ENCODE results near the gene APOA5.
"Not testable (repeated sequence)": the region's sequence is repeated elsewhere in the genome, so short reads cannot be mapped to it uniquely, and the experiment has no call there.

APOA5 gene

DNA sequence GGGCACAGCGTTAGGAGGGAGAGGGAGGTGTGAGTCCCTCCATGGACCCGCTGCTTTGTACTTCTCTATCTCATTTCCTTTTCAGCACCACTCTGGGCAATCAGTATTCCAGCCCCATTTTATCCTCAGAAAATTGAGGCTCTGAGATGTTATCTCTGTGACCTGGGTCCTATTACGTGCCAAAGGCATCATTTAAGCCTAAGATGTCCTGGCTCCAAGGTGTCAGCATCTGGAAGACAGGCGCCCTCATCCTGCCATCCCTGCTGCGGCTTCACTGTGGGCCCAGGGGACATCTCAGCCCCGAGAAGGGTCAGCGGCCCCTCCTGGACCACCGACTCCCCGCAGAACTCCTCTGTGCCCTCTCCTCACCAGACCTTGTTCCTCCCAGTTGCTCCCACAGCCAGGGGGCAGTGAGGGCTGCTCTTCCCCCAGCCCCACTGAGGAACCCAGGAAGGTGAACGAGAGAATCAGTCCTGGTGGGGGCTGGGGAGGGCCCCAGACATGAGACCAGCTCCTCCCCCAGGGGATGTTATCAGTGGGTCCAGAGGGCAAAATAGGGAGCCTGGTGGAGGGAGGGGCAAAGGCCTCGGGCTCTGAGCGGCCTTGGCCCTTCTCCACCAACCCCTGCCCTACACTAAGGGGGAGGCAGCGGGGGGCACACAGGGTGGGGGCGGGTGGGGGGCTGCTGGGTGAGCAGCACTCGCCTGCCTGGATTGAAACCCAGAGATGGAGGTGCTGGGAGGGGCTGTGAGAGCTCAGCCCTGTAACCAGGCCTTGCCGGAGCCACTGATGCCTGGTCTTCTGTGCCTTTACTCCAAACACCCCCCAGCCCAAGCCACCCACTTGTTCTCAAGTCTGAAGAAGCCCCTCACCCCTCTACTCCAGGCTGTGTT lies 37.2 kb upstream of the APOA5 start:
- no peak for DNase-seq (ENCODE audit: low read depth in 1 of 2, low spot score in 1 of 2)

DNA sequence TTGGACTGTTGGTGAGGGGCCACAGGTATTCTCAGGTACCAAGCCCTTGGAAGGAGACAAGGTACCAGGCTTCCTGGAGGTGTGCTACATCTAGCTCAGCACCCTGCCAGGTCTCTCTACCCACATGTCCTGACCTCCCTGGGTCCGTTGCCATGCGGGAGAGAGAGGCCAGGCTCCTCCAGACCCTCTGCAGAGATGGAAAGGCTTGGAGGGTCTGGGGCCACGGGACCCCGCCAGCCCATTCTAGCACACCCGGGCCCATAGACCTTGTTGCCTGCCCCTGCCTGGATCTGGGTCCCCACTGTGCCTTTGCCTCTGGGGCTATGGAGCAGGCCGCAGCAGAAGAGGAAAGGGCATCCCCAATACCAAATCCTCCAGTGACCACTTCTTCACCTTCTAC lies 35.8 kb upstream of the APOA5 start:
- DNase-seq (ENCODE audit: low read depth in 1 of 2, low spot score in 1 of 2): no peak

DNA sequence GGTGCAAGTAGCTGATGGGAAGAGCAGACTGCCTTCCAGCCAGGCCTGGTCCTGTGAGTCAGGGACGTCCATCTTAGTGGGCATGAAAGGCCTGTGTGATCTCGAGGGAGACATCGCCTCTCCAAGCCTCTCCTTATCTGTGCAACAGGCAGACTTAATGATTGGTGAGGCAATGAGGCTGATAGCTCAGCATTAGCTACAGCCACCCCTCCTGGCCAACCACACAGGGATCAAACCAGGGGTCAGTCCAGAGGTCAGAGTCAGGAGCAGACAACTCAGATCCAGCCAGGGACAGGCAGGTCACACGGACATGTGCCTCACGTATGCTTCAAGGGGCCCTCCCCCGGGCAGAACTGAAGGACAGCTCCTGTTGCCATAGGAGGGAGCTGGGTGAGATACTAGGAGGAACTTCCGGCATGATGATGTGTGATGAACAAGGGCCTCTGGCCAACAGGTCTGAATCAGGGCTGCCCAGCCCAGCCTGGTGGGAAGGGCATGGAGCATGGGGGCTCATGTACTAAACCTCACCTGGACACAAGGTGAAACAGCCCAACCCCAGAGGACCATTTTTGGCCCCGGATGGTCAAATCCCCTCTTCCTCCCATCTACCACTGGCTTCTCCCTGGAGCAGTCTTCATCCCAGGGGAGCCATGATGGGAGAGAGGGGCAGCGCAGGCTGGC lies 35.2 kb upstream of the APOA5 start:
- no peak for DNase-seq (ENCODE audit: low read depth in 1 of 2, low spot score in 1 of 2)

DNA sequence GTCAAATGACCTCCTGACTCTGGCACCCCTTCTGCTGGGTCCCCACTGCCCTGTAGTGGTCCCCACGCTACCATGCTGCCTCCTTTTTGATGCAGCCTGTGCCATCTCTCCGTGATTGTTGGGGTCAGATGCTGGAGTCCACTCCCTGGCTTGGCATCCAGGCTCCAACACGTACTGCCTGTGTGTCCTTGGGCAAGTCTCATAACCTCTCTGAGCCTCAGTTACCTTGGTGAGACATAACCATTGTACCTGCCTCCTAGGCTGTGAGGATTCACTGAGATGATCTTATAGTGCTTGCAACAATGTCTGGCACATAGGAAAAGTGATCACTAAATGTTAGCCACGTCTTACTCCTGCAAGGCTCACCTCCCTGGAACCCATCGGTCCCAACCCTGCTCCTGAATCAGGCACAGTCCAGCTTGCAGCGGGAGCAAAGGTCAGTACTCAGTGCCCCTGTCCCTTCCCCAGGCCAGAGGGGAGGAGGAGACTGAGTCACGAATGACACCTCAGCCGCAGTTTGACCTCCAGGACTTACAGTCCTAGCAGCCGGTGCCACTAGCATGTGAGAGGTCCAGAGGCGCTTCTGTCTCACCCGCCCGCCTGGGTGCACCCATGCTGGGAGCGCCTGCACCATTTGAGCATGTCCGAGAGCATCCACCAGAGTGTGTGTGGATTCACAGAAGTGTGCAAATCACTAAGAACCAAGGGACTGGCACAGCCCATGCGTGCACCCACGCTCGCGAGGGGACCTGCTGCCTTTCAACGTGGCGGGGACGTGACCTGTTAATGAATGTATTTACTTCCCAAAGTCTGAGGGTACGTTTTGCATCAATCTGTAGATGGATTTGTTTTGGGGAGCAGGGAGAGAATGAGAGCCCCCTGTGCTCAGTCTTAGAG lies 34.4 kb upstream of the APOA5 start:
- no peak for DNase-seq (ENCODE audit: low read depth in 1 of 2, low spot score in 1 of 2)

DNA sequence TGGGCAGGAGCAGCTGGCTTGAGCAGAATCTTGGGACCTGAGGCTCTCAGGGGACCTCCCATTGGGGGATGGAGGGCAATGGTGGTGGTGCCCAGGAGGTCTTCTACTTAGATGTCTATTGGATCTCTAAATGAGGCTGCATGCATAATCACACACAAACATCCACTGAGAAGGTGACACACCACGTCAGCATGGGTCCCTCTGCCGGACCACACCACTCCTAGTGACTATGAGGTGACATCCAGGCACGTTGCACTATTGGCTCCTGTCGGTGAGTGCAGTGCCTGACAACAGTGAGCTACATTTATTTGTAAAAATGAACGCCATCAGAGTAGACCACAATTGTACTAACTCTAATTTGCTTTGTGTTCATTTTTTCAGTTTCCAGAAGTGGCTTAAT lies 33.8 kb upstream of the APOA5 start:
- DNase-seq (ENCODE audit: low read depth in 1 of 2, low spot score in 1 of 2): no peak

DNA sequence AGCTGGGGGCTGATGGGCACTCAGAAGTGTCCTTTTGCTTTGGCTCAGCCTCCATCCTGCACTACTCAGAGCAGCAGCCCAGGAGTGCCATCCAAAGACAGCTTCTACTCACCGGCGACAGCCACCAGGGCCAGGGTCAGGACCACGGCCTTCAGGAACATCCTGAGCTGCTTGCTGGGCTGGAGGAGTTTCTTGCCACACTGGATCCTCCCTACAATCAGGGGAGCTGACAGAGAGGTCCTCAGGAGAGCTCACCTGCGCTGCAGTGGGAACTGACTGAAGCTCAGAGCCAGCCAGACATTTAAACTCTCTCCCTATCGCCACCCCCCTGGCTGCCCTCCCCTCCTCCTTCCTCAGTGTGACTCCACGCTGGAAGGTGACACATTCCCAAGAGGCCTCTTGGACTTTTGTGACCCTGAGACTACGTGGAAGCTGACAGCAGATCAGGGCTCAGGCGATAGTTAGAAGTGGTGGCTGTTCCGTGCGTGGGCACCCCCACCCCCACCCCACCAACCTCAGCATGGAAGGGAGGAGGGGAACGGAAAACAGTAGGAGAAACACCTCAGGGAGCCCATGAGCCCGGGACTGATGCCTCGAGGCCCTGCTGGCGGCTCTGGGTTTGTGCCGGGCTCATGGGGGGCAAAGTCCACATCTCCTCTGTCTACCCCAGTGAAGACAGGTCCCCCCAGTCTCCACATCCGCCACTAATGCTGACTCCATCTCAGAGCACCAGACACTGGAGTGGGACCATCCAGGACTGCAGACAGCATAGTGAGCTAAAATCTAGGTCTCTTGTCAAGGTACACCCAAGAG lies 31.6 kb upstream of the APOA5 start, which contains the start of gene APOA4:
APOA4 (minus strand) TSS at position 274 of the 813 bp plus-strand sequence; CDS start at position 161, 113 bp downstream.
- DNase-seq (ENCODE audit: low read depth in 1 of 2, low spot score in 1 of 2): no peak

DNA sequence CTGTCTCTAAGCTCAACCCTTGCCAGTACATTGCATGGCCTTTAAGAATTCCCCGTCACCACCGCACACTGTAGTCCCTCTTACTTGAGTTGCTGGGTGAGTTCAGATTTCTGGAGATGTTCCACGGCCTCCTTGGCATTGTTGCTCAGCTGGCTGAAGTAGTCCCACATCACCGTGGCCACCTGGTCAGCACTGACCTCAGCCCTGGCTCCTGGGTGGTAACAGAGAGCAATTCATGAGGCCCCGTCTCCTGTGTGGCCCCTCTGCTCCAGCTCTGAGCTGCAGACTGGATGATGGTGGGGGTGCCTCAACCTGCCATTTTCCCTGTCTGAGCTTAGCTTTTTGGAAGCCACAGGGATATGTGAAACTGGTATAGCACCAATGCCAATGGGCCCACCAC lies 30.9 kb upstream of the APOA5 start:
- DNase-seq (ENCODE audit: low read depth in 1 of 2, low spot score in 1 of 2): no peak

DNA sequence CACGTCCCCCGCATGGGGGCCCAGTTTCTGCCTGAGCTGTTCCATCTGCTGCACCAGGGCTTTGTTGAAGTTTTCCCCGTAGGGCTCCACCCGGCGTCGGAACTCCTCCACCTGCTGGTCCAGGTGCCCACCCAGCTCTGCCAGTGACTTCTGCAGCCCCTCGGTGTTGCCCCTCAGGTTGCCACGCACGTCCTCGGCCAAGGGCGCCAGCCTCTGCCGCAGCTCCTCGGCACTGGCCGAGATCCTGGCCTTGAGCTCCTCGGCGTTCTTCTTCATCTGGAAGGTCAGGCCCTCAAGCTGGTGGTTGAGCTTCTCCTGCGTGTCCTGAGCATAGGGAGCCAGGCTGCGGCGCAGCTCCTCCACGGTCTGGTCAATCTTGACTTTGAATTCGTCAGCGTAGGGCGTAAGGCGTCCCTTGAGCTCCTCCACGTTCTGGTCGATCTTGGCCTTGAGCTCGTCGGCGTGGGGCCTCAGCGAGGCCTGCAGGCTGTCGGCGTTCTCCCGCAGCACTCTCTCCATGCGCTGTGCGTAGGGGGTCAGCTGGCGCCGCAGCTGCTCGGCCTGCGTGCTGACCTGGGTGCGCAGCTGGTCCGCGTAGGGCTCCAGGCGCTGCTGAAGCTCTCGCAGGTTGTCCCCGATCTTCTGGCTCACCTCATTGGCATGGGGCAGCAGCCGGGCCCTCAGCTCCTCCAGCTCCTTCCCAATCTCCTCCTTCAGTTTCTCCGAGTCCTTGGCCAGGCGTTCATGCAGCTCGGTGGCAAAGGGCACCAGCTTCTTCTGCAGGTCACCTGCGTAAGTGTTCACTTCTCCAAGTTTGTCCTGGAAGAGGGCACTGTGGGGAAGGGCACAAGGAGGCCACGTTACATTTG lies 29.6 kb upstream of the APOA5 start:
- no peak for DNase-seq (ENCODE audit: low read depth in 1 of 2, low spot score in 1 of 2)

DNA sequence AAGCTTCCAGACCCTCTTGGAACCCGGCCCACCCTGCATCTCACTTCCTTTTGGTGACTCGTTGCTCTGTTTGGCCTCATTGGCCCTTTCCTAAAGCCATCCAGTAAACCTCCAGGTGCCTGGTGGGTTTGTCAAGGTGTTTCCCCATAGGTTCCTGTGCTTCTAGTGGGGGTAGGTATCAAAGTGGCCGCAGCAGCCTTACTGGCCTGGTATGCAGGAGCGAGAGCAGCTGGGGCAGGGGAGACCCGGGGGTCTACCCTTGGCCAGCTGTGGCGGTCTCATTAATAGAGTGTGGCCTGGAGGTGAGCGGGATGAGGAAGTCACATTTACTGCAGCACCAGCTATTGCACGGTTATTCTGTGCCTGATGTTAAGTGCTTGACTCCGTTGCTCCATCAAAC lies 27.4 kb upstream of the APOA5 start:
- DNase-seq (ENCODE audit: low read depth in 1 of 2, low spot score in 1 of 2): no peak

DNA sequence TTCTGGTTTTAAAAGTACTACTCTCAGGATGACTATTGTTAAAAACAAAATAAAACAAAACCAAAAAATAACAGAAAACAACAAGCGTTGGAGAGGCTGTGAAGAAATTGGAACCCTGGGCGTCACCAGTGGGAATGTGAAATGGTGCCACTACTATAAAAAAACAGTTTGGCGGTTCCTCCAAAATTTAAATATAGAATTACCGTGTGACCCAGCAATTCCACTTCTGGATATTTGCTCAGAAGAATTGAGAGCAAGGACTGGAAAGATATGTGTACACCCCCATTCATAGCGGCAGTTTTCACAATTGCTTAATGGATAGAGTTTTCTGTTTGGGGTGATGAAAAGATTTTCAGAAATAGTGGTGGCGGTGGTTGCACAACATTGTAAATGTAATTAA lies 22.8 kb upstream of the APOA5 start:
- DNase-seq (ENCODE audit: low read depth in 1 of 2, low spot score in 1 of 2): no peak

DNA sequence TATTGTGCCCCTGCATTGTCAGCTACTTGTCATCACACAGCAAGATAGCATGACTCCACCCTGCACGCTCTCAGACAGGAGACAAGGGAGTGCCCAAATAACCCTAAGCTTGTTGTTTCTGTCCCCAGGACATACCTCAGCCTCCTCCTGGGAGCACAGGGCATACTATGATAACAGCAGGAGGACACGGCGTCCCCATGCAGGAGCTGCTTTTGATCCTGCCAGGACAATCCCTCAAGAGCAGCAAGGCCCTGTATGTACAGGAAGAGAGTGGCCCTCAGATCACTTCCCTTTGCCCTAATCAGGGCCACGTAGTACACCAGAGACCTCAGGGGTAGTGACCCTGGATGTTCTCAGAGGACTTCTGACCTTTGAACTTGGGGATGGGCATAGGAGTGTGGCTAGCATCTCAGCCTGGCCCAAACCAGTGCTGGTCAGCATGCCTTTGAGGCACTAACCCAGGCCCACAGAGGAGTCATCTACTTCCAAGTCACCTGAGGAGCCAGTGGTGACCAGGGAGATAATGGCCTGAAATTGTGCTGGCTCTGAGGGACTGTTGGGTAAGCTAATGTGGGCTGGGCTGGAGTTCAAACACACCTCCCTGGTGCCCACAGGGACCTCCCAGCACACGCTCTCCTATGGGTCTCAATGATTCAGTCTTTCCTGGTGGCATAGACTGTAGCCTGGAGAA lies 22.2 kb upstream of the APOA5 start:
- DNase-seq (ENCODE audit: low read depth in 1 of 2, low spot score in 1 of 2): no peak

DNA sequence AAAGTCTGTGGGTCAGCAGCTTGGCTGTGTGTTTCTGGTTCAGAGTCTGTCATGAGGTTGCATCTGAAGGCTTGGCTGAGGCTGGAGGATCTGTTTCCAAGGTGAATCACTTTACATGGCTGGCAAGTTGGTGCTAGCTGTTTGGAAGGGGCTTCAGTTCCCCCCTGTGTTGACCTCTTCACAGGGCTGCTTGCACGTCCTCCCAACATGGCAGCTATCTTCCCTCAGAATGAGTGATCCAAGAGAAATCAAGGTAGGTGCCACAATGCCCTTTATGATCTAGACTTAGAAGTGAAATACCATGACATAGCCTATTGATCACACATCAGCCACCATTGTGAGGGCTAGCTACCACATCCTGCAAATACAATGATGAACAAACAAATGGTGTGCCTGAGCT lies 21.5 kb upstream of the APOA5 start:
- no peak for DNase-seq (ENCODE audit: low read depth in 1 of 2, low spot score in 1 of 2)

DNA sequence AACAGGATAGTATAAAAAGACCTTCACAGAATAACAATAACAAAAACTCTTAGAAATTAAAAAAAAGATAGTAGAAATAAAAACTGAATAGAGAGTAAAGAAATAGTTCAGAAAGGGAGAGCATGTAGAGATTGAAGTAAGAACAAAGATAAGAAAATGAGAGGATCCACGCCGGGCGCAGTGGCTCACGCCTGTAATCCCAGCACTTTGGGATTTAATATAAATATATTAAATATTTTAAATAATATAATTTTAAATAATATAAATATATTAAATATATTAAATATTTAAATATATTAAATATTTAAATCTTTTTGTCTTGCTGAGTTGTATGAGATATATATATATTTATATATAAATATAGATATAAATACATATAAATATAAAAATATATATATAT lies 20.4 kb upstream of the APOA5 start:
- no peak for DNase-seq (ENCODE audit: low read depth in 1 of 2, low spot score in 1 of 2)

DNA sequence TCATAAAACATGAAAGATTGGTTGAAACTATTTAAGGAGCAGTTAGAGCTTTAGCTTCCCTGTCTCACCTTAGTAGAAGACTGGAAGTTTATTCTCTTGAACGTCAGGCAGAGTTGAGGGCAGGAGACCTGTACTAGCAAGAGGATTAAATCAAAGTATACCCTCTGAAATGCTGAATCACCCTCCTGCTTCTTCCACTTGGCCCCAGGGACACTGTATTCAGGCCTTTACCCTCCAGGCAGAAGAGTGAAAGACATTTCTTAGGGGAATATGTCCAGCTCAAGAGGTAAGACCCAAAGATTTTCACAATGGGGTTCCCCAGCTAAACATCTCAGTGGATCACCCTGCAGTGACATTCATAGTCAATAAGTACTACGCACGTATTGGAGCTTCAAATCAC lies 19.5 kb upstream of the APOA5 start:
- no peak for DNase-seq (ENCODE audit: low read depth in 1 of 2, low spot score in 1 of 2)

DNA sequence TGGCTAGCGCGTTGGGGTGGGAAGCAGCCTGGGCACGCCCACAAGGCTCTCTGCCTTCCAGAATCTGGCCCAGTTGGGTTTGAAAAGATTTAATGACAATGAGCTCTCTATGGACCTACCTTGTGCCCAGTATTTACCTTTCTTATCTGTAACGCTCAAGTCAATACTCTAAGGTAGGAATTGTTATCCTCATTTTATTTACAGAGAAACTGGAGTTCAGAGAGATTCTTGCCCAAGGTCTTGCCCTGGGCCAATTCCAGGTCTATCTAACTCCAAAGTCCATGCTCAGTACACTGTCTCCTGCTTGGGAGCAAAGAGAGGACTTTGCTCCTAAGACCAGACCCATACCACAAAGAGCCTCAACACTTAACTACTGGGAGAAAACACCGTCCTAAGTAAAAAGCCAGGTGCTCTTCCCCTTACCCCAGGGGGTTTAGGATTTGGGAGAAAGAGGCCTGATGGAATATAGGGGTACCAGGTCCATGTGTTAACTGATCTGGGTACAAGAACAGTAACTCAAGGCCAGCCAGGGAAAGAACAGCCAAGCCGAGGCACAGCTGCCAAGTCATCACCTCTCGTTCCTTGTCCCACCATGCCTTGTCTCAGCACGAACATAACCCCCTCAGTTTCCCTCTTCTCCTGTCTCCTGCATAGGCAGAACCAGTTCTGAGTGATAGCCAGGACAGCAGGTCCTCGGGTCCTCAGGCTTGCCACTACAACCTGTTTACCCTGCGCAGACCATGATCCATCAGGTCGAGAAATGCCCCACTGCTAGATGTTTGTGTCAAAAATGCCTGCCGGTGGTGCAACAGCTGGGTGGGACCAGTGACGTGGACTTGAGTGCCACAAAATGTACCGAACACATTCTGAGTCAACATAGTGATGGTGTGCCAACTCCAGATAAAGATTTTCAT lies 16.8 kb upstream of the APOA5 start:
- DNase-seq (ENCODE audit: low read depth in 1 of 2, low spot score in 1 of 2): no peak

DNA sequence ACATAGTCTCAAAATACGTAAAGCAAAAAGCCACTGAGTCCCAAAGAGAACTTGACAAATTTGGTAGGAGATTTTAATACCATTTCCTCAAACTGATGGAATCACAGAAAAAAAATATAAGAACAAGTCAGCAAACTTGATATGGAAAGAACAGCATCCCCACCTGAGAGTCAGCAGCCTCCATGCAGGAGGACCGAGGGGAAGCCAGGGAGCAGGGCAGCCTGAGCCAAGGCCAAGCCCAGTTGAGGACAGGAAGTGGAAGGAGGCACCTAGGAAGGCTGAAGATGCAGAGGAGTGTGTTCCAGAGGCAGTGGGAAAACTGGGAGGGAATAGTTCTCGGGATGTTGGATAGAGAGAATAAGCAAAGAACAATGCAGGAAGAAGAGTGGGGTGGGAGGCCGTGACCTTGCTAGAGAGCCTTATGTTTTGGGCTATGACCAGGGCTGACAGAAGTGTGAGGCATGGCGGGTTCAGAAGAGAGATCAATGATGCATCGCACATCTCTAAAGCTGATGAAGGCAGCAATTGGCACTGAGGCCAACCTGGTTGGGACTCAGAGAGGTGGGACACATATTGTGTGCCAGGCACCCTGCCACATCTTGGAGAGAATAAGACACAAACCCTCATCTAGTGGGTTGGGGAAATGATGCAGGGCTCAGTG lies 16.1 kb upstream of the APOA5 start:
- DNase-seq (ENCODE audit: low read depth in 1 of 2, low spot score in 1 of 2): no peak

DNA sequence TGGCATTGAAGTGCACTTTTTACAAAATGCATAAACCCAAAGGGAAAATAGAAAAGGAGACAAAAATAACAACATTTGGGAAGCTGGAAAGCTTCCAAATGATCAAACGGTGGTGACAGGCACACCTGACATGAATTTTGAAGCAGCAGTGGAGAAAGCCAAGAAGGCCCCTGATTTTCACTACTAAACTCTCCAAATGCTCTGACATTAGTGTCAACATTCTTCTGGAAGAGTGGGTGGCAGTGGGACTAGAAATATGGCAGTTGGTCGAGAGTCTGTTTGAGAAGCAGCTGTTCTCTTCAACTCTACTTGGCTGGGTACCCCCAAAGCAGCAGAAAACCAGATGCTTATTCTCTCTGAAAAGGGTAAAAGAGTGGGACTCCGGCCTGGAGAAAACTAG lies 12.3 kb upstream of the APOA5 start:
- DNase-seq (ENCODE audit: low read depth in 1 of 2, low spot score in 1 of 2): no peak

DNA sequence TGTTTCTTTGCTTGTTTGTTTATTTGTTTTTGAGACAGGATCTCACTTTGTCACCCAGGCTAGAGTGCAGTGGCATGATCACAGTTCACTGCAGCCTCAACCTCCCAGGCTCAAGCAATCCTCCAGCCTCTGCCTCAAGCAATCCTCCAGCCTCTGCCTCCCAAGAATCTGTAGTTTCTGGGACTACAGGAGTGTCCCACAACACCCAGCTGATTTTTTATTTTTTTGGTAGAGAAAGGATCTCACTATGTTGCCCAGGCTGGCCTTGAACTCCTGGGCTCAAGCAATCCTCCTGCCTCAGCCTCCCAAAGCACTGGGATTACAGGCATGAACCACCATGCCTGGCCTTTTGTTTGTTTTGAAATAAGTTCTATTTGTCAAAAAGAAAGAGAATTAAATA lies 10.0 kb upstream of the APOA5 start:
- not testable (repeated sequence) for DNase-seq (ENCODE audit: low read depth in 1 of 2, low spot score in 1 of 2)
